Measurements from ENCODE around the gene ZFP36L2.

Gene ZFP36L2

GRCh38 chr2:43224571-43225092 is 1.8 kb downstream of the ZFP36L2 start:
- peak in 1 of 2 donors; percentile 39 for DNase-seq (ENCODE audit: extremely low read depth in 1 of 2, low read depth in 1 of 2)

- DNase-seq (ENCODE audit: extremely low read depth in 1 of 2, low read depth in 1 of 2): peak; percentile 50 to 67
Observed at GRCh38 chr2:43224131-43224570, 2.3 kb downstream of the ZFP36L2 start.

GRCh38 chr2:43223521-43224001 is 2.8 kb downstream of the ZFP36L2 start:
- no peak for DNase-seq (ENCODE audit: extremely low read depth in 1 of 2, low read depth in 1 of 2)

GRCh38 chr2:43222475-43223309 is 3.7 kb downstream of the ZFP36L2 start:
- DNase-seq (ENCODE audit: extremely low read depth in 1 of 2, low read depth in 1 of 2): no peak

- DNase-seq (ENCODE audit: extremely low read depth in 1 of 2, low read depth in 1 of 2): peak; percentile 35 to 51
Observed at GRCh38 chr2:43221763-43222474, 4.5 kb downstream of the ZFP36L2 start.

- DNase-seq (ENCODE audit: extremely low read depth in 1 of 2, low read depth in 1 of 2): no peak
Observed at GRCh38 chr2:43221124-43221762, 5.2 kb downstream of the ZFP36L2 start.

- no peak for DNase-seq (ENCODE audit: extremely low read depth in 1 of 2, low read depth in 1 of 2)
Observed at GRCh38 chr2:43220760-43221123, 5.7 kb downstream of the ZFP36L2 start.

- no peak for DNase-seq (ENCODE audit: extremely low read depth in 1 of 2, low read depth in 1 of 2)
Observed at GRCh38 chr2:43220229-43220751, 6.1 kb downstream of the ZFP36L2 start.

- DNase-seq (ENCODE audit: extremely low read depth in 1 of 2, low read depth in 1 of 2): peak; percentile 62 to 74
Observed at GRCh38 chr2:43219383-43220228, 6.8 kb downstream of the ZFP36L2 start.

GRCh38 chr2:43218702-43219382 is 7.6 kb downstream of the ZFP36L2 start:
- DNase-seq (ENCODE audit: extremely low read depth in 1 of 2, low read depth in 1 of 2): peak in 1 of 2 donors; percentile 43

- no peak for DNase-seq (ENCODE audit: extremely low read depth in 1 of 2, low read depth in 1 of 2)
Observed at GRCh38 chr2:43218155-43218701, 8.2 kb downstream of the ZFP36L2 start.

GRCh38 chr2:43217228-43218154 is 8.9 kb downstream of the ZFP36L2 start:
- DNase-seq (ENCODE audit: extremely low read depth in 1 of 2, low read depth in 1 of 2): no peak

- no peak for DNase-seq (ENCODE audit: extremely low read depth in 1 of 2, low read depth in 1 of 2)
Observed at GRCh38 chr2:43216629-43217028, 9.8 kb downstream of the ZFP36L2 start.

- DNase-seq (ENCODE audit: extremely low read depth in 1 of 2, low read depth in 1 of 2): no peak
Observed at GRCh38 chr2:43215673-43216255, 10.6 kb downstream of the ZFP36L2 start.

- no peak for DNase-seq (ENCODE audit: extremely low read depth in 1 of 2, low read depth in 1 of 2)
Observed at GRCh38 chr2:43214253-43214652, 12.2 kb downstream of the ZFP36L2 start.

- DNase-seq (ENCODE audit: extremely low read depth in 1 of 2, low read depth in 1 of 2): no peak
Observed at GRCh38 chr2:43212931-43213330, 13.5 kb downstream of the ZFP36L2 start.

- no peak for DNase-seq (ENCODE audit: extremely low read depth in 1 of 2, low read depth in 1 of 2)
Observed at GRCh38 chr2:43212216-43212835, 14.1 kb downstream of the ZFP36L2 start.
